SK-N-SH (cell line): ENCODE data around the gene FAM120B. TPM values are rescaled to one million over a fixed set of nuclear protein-coding genes. Genes with fewer than 3 reads are reported as not detected.

Experiments used
- CTCF ChIA-PET: fragments of 300-600, 350-600 bp; formaldehyde crosslinking; extraction: SDS; loops from one replicate; lab custom pipeline; 2021; lab: Yijun Ruan, JAX
- POLR2A ChIA-PET: fragments of 350-600 bp; sonication (Branson Sonifier 250); formaldehyde crosslinking; extraction: SDS; loops from one replicate; lab custom pipeline; 2020; ENCODE audit warnings: antibody characterized with exemption, inconsistent platforms; lab: Yijun Ruan, JAX
- DNase-seq: peaks from one replicate; pipeline ENCODE4 v3.0.0; 2012
- H2AFZ ChIP-seq: fragments of 200-600 bp; sonication (generic); 2 replicates; pipeline ENCODE4 v1.8.1; 2016; ENCODE audit warnings: antibody characterized with exemption, mild to moderate bottlenecking, low read depth
- H3F3A ChIP-seq: fragments of 200-600 bp; sonication (generic); replicated peaks from 2 replicates; pipeline ENCODE3; 2016; ENCODE audit warnings: antibody characterized with exemption, mild to moderate bottlenecking; ENCODE audit not compliant: insufficient read depth
- H3K27ac ChIP-seq, 2 experiments: fragments of 200-500 bp in 1 of 2; fragments of 200-600 bp in 1 of 2; sonication (Bioruptor generic) in 1 of 2; sonication (generic), shearing (Covaris generic) in 1 of 2; 2 replicates each; pipeline versions ENCODE4 v1.5.1 to v1.6.1; 2014 to 2016; ENCODE audit warnings: low read depth in 2 of 2, inconsistent platforms in 1 of 2, low read length in 1 of 2, mild to moderate bottlenecking in 1 of 2, mixed read lengths in 1 of 2
- H3K27me3 ChIP-seq: fragments of 200-600 bp; sonication (generic), shearing (Covaris generic); 2 replicates; pipeline ENCODE4 v1.6.1; 2016; ENCODE audit warnings: mixed run types; ENCODE audit not compliant: insufficient read depth
- H3K36me3 ChIP-seq, 2 experiments: fragments of 200-500 bp in 1 of 2; fragments of 200-600 bp in 1 of 2; sonication (Bioruptor generic) in 1 of 2; sonication (generic) in 1 of 2; replicated peaks in 1 of 2; 2 replicates each; pipeline versions ENCODE3 to v1.5.1; 2014 to 2016; ENCODE audit warnings: low read length in 1 of 2, mild to moderate bottlenecking in 1 of 2; ENCODE audit not compliant: insufficient read depth in 2 of 2, control insufficient read depth in 1 of 2
- H3K4me1 ChIP-seq, 2 experiments: fragments of 200-500 bp in 1 of 2; fragments of 200-600 bp in 1 of 2; sonication (Bioruptor generic) in 1 of 2; sonication (generic), shearing (Covaris generic) in 1 of 2; 2 replicates each; pipeline versions ENCODE4 v1.5.1 to v1.6.1; 2014 to 2016; ENCODE audit warnings: low read depth in 1 of 2, low read length in 1 of 2, mixed run types in 1 of 2; ENCODE audit not compliant: insufficient read depth in 2 of 2, control insufficient read depth in 1 of 2
- H3K4me2 ChIP-seq: fragments of 200-600 bp; sonication (generic), shearing (Covaris generic); 2 replicates; pipeline ENCODE4 v1.6.1; 2017; ENCODE audit warnings: mixed run types
- H3K4me3 ChIP-seq, 2 experiments: fragments of 200-500 bp in 1 of 2; fragments of 200-600 bp in 1 of 2; sonication (Bioruptor generic) in 1 of 2; sonication (generic), shearing (Covaris generic) in 1 of 2; 2 replicates each; pipeline versions ENCODE4 v1.5.1 to v1.8.1; 2014 to 2016; ENCODE audit warnings: low read depth in 2 of 2, inconsistent platforms in 1 of 2, low read length in 1 of 2, mild to moderate bottlenecking in 1 of 2, mixed read lengths in 1 of 2, moderate library complexity in 1 of 2
- H3K79me2 ChIP-seq: fragments of 200-600 bp; sonication (generic); 2 replicates; pipeline ENCODE4 v1.8.1; 2017; ENCODE audit warnings: mild to moderate bottlenecking; ENCODE audit not compliant: insufficient read depth
- H3K9ac ChIP-seq: fragments of 200-600 bp; sonication (generic); 2 replicates; pipeline ENCODE4 v1.6.1; 2017; ENCODE audit warnings: mixed run types
- H3K9me2 ChIP-seq: fragments of 200-600 bp; sonication (generic); 2 replicates; pipeline ENCODE4 v1.6.1; 2017; ENCODE audit warnings: mixed run types
- H3K9me3 ChIP-seq: fragments of 200-600 bp; sonication (generic); 2 replicates; pipeline ENCODE4 v1.6.1; 2017; ENCODE audit warnings: mixed run types, mild to moderate bottlenecking, moderate library complexity
- H4K20me1 ChIP-seq: fragments of 200-600 bp; sonication (generic); 2 replicates; pipeline ENCODE4 v1.6.1; 2017; ENCODE audit warnings: mild to moderate bottlenecking, mixed run types; ENCODE audit not compliant: insufficient read depth
- EZH2phosphoT487 ChIP-seq: fragments of 200-600 bp; sonication (generic); IDR thresholded peaks from 2 replicates; pipeline ENCODE4 v1.6.1; 2017; ENCODE audit warnings: low read depth, mixed run types, mild to moderate bottlenecking, antibody characterized with exemption, moderate library complexity, borderline replicate concordance
- FOSL2 ChIP-seq: IDR thresholded peaks from 2 replicates; pipeline ENCODE4 v1.4.0; 2012; ENCODE audit warnings: low read depth, mild to moderate bottlenecking, moderate library complexity, borderline replicate concordance
- FOXM1 ChIP-seq: IDR thresholded peaks from 2 replicates; pipeline ENCODE4 v1.4.0; 2012; ENCODE audit warnings: low read depth, mild to moderate bottlenecking
- IRF3 ChIP-seq: fragments of 150-350 bp; IDR thresholded peaks from 2 replicates; pipeline ENCODE4 v1.6.1; 2016; ENCODE audit warnings: mild to moderate bottlenecking, low read depth, low read length
- MAX ChIP-seq: IDR thresholded peaks from 2 replicates; pipeline ENCODE4 v1.4.0; 2012; ENCODE audit warnings: low read depth
- RXRA ChIP-seq: IDR thresholded peaks from 2 replicates; pipeline ENCODE4 v1.4.0; 2012; ENCODE audit warnings: low read depth, mild to moderate bottlenecking, borderline replicate concordance
- SIN3A ChIP-seq: IDR thresholded peaks from 2 replicates; pipeline ENCODE4 v1.6.1; 2012; ENCODE audit warnings: low read depth, mild to moderate bottlenecking, low read length, moderate library complexity, borderline replicate concordance
- YY1 ChIP-seq: IDR thresholded peaks from 2 replicates; pipeline ENCODE4 v1.4.0; 2012; ENCODE audit warnings: low read depth, mild to moderate bottlenecking
- WGBS: methylation state at CpG from one replicate; pipeline ENCODE4 v1.1.6; 2017; ENCODE audit warnings: low lambda C conversion rate; 5-methylcytosine and 5-hydroxymethylcytosine counted together
- polyA plus RNA-seq, 3 experiments: library from polyadenylated mRNA; depleted of rRNA; stranded (reverse); fragments of >200 nt; gene quantifications; 2 replicates each; pipeline ENCODE4 v1.2.3, GENCODE V29; 2012
- TF ChIP-seq, protein P1 (sequence below): IDR thresholded peaks from 2 replicates; pipeline ENCODE4; 2012
- TF ChIP-seq, protein P2 (sequence below): IDR thresholded peaks from 2 replicates; pipeline ENCODE4 v1.6.1; 2012; ENCODE audit warnings: mild to moderate bottlenecking, low read depth, low read length, moderate library complexity
- TF ChIP-seq, protein P3 (sequence below): IDR thresholded peaks from 2 replicates; pipeline ENCODE4 v1.4.0; 2012; ENCODE audit warnings: low read depth, borderline replicate concordance
- TF ChIP-seq, protein P4 (sequence below): IDR thresholded peaks from 2 replicates; pipeline ENCODE4 v1.4.0; 2012; ENCODE audit warnings: low read depth, borderline replicate concordance

Gene FAM120B
- polyA plus RNA-seq, 1 of the 3 experiments (the other 2 are of a cell fraction), result 7.7 TPM

DNA sequence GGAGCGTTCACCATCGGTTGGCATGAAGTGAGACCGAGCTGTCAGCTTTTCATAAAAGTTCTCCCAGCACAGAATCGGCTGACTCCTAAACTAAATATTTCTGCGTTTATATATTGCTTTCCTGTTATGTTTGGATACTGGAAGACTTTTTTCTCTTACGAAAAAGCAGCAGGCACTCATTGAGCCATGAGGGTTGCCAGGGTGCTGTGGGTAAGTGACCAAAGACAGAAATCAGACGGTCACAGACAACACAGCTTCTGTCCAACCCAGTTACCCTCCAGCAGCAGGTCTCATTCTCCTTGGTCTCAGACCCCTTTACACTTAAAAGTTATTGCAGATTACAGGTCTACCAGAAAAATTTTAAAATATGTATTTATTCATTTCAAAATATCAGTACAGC is 113.7 kb downstream of the FAM120B start:
- Histone ChIP-seq H3K27ac (no peak overlapping the region), H2AFZ (no peak overlapping the region)
- TF ChIP-seq, protein P1, sequence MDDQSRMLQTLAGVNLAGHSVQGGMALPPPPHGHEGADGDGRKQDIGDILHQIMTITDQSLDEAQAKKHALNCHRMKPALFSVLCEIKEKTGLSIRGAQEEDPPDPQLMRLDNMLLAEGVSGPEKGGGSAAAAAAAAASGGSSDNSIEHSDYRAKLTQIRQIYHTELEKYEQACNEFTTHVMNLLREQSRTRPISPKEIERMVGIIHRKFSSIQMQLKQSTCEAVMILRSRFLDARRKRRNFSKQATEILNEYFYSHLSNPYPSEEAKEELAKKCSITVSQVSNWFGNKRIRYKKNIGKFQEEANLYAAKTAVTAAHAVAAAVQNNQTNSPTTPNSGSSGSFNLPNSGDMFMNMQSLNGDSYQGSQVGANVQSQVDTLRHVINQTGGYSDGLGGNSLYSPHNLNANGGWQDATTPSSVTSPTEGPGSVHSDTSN, result no peak
- TF ChIP-seq FOXM1, result no peak
- TF ChIP-seq MAX, result no peak
- TF ChIP-seq SIN3A, result no peak
- TF ChIP-seq FOSL2, result no peak
- TF ChIP-seq, all 33 proteins: peak for 0
- Histone ChIP-seq H3F3A (no peaks in the 10 kb centered on the region), H3K9ac (no peak overlapping the region), H3K4me1 (no peaks in the 10 kb centered on the region; a peak in 1 of 4 replicates), H3K9me3 (no peaks in the 10 kb centered on the region), H3K27me3 (no peaks in the 10 kb centered on the region), H3K4me3 (no peak overlapping the region), H3K79me2 (no peaks in the 10 kb centered on the region), H3K4me2 (no peak overlapping the region), H3K36me3 (no peaks in the 10 kb centered on the region), H3K9me2 (no peaks in the 10 kb centered on the region), H4K20me1 (no peaks in the 10 kb centered on the region)
- POLR2A ChIA-PET, result no interaction called here
- DNase-seq, result no peak
- CTCF ChIA-PET, result interaction anchor here (0.9 kb wide), 1 partner anchor 10 kb away, joined by 3 read pairs; no protein-coding TSS in a partner anchor
- 83% methylated on average over 7 of the region's 7 CpGs for WGBS

GRCh38 chr6:170420791-170421776 is 114.5 kb downstream of the FAM120B start:
- H3F3A ChIP-seq, result no peaks in the 10 kb centered on the region
- H3K27me3 ChIP-seq, result no peaks in the 10 kb centered on the region
- POLR2A ChIA-PET, result no interaction called here
- H3K9me3 ChIP-seq, result no peaks in the 10 kb centered on the region
- H3K4me3 ChIP-seq, result no peak overlapping the region
- no peak for DNase-seq
- no peak overlapping the region for H3K4me2 ChIP-seq
- 93% methylated on average over 68 of the region's 70 CpGs for WGBS
- TF ChIP-seq, protein P2, sequence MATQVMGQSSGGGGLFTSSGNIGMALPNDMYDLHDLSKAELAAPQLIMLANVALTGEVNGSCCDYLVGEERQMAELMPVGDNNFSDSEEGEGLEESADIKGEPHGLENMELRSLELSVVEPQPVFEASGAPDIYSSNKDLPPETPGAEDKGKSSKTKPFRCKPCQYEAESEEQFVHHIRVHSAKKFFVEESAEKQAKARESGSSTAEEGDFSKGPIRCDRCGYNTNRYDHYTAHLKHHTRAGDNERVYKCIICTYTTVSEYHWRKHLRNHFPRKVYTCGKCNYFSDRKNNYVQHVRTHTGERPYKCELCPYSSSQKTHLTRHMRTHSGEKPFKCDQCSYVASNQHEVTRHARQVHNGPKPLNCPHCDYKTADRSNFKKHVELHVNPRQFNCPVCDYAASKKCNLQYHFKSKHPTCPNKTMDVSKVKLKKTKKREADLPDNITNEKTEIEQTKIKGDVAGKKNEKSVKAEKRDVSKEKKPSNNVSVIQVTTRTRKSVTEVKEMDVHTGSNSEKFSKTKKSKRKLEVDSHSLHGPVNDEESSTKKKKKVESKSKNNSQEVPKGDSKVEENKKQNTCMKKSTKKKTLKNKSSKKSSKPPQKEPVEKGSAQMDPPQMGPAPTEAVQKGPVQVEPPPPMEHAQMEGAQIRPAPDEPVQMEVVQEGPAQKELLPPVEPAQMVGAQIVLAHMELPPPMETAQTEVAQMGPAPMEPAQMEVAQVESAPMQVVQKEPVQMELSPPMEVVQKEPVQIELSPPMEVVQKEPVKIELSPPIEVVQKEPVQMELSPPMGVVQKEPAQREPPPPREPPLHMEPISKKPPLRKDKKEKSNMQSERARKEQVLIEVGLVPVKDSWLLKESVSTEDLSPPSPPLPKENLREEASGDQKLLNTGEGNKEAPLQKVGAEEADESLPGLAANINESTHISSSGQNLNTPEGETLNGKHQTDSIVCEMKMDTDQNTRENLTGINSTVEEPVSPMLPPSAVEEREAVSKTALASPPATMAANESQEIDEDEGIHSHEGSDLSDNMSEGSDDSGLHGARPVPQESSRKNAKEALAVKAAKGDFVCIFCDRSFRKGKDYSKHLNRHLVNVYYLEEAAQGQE, result no peak
- no peak for TF ChIP-seq YY1
- no peak for TF ChIP-seq RXRA
- TF ChIP-seq, protein P3, sequence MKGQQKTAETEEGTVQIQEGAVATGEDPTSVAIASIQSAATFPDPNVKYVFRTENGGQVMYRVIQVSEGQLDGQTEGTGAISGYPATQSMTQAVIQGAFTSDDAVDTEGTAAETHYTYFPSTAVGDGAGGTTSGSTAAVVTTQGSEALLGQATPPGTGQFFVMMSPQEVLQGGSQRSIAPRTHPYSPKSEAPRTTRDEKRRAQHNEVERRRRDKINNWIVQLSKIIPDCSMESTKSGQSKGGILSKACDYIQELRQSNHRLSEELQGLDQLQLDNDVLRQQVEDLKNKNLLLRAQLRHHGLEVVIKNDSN, result no peak
- no peak for TF ChIP-seq FOXM1
- TF ChIP-seq IRF3, result no peak
- TF ChIP-seq, protein P4, sequence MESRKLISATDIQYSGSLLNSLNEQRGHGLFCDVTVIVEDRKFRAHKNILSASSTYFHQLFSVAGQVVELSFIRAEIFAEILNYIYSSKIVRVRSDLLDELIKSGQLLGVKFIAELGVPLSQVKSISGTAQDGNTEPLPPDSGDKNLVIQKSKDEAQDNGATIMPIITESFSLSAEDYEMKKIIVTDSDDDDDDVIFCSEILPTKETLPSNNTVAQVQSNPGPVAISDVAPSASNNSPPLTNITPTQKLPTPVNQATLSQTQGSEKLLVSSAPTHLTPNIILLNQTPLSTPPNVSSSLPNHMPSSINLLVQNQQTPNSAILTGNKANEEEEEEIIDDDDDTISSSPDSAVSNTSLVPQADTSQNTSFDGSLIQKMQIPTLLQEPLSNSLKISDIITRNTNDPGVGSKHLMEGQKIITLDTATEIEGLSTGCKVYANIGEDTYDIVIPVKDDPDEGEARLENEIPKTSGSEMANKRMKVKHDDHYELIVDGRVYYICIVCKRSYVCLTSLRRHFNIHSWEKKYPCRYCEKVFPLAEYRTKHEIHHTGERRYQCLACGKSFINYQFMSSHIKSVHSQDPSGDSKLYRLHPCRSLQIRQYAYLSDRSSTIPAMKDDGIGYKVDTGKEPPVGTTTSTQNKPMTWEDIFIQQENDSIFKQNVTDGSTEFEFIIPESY, result no peak
- no peak for TF ChIP-seq EZH2phosphoT487
- H3K9me2 ChIP-seq, result no peaks in the 10 kb centered on the region
- H4K20me1 ChIP-seq, result no peaks in the 10 kb centered on the region
- H3K27ac ChIP-seq, result no peak overlapping the region
- H3K9ac ChIP-seq, result no peak overlapping the region
- H3K4me1 ChIP-seq, result no peaks in the 10 kb centered on the region; a peak in 1 of 4 replicates
- no peaks in the 10 kb centered on the region for H3K36me3 ChIP-seq
- no peak overlapping the region for H2AFZ ChIP-seq
- no peaks in the 10 kb centered on the region for H3K79me2 ChIP-seq
- CTCF ChIA-PET, result interaction anchor here (1.1 kb wide), 1 partner anchor 589 kb away, joined by 3 read pairs; no protein-coding TSS in a partner anchor
